ENCODE results near the gene DGAT2L6. TPM values are rescaled to one million over a fixed set of nuclear protein-coding genes. Genes with fewer than 3 reads are reported as not detected.

Gene DGAT2L6
- total RNA-seq, 1 experiment from 2014 or later: not detected

GRCh38 chrX:70132877-70133302 is 44.4 kb upstream of the DGAT2L6 start:
- peaks cover 39% of the 10 kb centered on the region for H3K4me1 Mint-ChIP-seq (ENCODE audit: low read depth, unreplicated experiment)
- no peaks in the 10 kb centered on the region for H3K9me3 Mint-ChIP-seq (ENCODE audit: low read depth, unreplicated experiment)
- CTCF ChIA-PET: interaction anchor here (0.6 to 1.9 kb wide), 9 partner anchors 35 to 532 kb away, joined by 3 to 11 read pairs (median 3); partner anchors contain the start of gene EDA
- BruUV-seq (replicated peaks): no TSS peak
- intact Hi-C loops (cut with micrococcal nuclease; ENCODE audit: unreplicated experiment): no loop called here
- H3K27ac Mint-ChIP-seq (ENCODE audit: unreplicated experiment): peak overlapping the region; percentile 81
- peak overlapping the region; percentile 85 for H3K4me3 Mint-ChIP-seq (ENCODE audit: low read depth, unreplicated experiment)
- no peak for TF ChIP-seq CTCF (IDR thresholded peaks at IDR 0.05; ENCODE audit: unreplicated experiment)
- peaks cover 27% of the 10 kb centered on the region for H3K36me3 Mint-ChIP-seq (ENCODE audit: insufficient read depth, unreplicated experiment)
- no peak for DNase-seq
- no peaks in the 10 kb centered on the region for H3K27me3 Mint-ChIP-seq (ENCODE audit: unreplicated experiment)

- Mint-ChIP-seq H3K27me3 (ENCODE audit: unreplicated experiment) (no peaks in the 10 kb centered on the region), H3K4me1 (ENCODE audit: low read depth, unreplicated experiment) (peaks cover 35% of the 10 kb centered on the region), H3K27ac (ENCODE audit: unreplicated experiment) (peak within 1 kb of the TSS; percentile 81), H3K9me3 (ENCODE audit: low read depth, unreplicated experiment) (no peaks in the 10 kb centered on the region), H3K36me3 (ENCODE audit: insufficient read depth, unreplicated experiment) (peaks cover 27% of the 10 kb centered on the region), H3K4me3 (ENCODE audit: low read depth, unreplicated experiment) (peak within 1 kb of the TSS; percentile 85)
- peak; percentile 56 for TF ChIP-seq CTCF (IDR thresholded peaks at IDR 0.05; ENCODE audit: unreplicated experiment)
- intact Hi-C loops (cut with micrococcal nuclease; ENCODE audit: unreplicated experiment): no loop called here
- BruUV-seq (replicated peaks): TSS peak; percentile 69
- CTCF ChIA-PET: interaction anchor here (0.6 to 1.9 kb wide), 10 partner anchors 35 to 531 kb away, joined by 3 to 11 read pairs (median 3); partner anchors contain the start of gene EDA
- peak; percentile 89 for DNase-seq
These were observed 43.8 kb upstream of the DGAT2L6 start, which contains the start of gene IGBP1 for GRCh38 chrX:70133303-70134115. IGBP1 (plus strand) TSS chrX:70133447; CDS start chrX:70133948, 501 bp downstream.

GRCh38 chrX:70134116-70134477 is 43.2 kb upstream of the DGAT2L6 start:
- no peak for TF ChIP-seq CTCF (IDR thresholded peaks at IDR 0.05; ENCODE audit: unreplicated experiment)
- Mint-ChIP-seq H3K9me3 (ENCODE audit: low read depth, unreplicated experiment) (no peaks in the 10 kb centered on the region), H3K27ac (ENCODE audit: unreplicated experiment) (peak overlapping the region; percentile 81), H3K36me3 (ENCODE audit: insufficient read depth, unreplicated experiment) (peaks cover 27% of the 10 kb centered on the region), H3K4me1 (ENCODE audit: low read depth, unreplicated experiment) (peaks cover 29% of the 10 kb centered on the region), H3K27me3 (ENCODE audit: unreplicated experiment) (no peaks in the 10 kb centered on the region), H3K4me3 (ENCODE audit: low read depth, unreplicated experiment) (peak overlapping the region; percentile 85)
- DNase-seq: no peak
- BruUV-seq (replicated peaks): TSS peak; percentile 73
- CTCF ChIA-PET: interaction anchor here (0.9 to 1.9 kb wide), 4 partner anchors 34 to 129 kb away, joined by 3 to 11 read pairs (median 4); no protein-coding TSS in a partner anchor
- intact Hi-C loops (cut with micrococcal nuclease; ENCODE audit: unreplicated experiment): no loop called here

- peaks cover 17% of the 10 kb centered on the region for H3K4me1 Mint-ChIP-seq (ENCODE audit: low read depth, unreplicated experiment)
- intact Hi-C loops (cut with micrococcal nuclease; ENCODE audit: unreplicated experiment): no loop called here
- H3K27me3 Mint-ChIP-seq (ENCODE audit: unreplicated experiment): no peaks in the 10 kb centered on the region
- CTCF ChIA-PET: interaction anchor here (0.6 kb wide), 1 partner anchor 91 kb away, joined by 4 read pairs; no protein-coding TSS in a partner anchor
- H3K9me3 Mint-ChIP-seq (ENCODE audit: low read depth, unreplicated experiment): no peaks in the 10 kb centered on the region
- H3K27ac Mint-ChIP-seq (ENCODE audit: unreplicated experiment): no peak overlapping the region
- no peak for TF ChIP-seq CTCF (IDR thresholded peaks at IDR 0.05; ENCODE audit: unreplicated experiment)
- no peak overlapping the region for H3K4me3 Mint-ChIP-seq (ENCODE audit: low read depth, unreplicated experiment)
- no peak for DNase-seq
- H3K36me3 Mint-ChIP-seq (ENCODE audit: insufficient read depth, unreplicated experiment): peaks cover 24% of the 10 kb centered on the region
- no TSS peak for BruUV-seq (replicated peaks)
These were observed 38.7 kb upstream of the DGAT2L6 start for GRCh38 chrX:70138622-70139021.
